GM18868 (cell line): ENCODE data around the gene DGCR6L.
"Not testable (repeated sequence)": the region's sequence is repeated elsewhere in the genome, so short reads cannot be mapped to it uniquely, and the experiment has no call there.

Source experiments
- ATAC-seq: cut with Tn5 transposase; IDR thresholded peaks from one replicate; pipeline ENCODE4 v1.9.1; 2021; ENCODE audit warnings: mild to moderate bottlenecking, moderate library complexity; ENCODE audit not compliant: unreplicated experiment

Gene DGCR6L

GRCh38 chr22:20278726-20279490 is 41.0 kb downstream of the DGCR6L start:
- ATAC-seq: not testable (repeated sequence)

- not testable (repeated sequence) for ATAC-seq
These were observed 41.8 kb downstream of the DGCR6L start for GRCh38 chr22:20277936-20278635.

- no peak for ATAC-seq
These were observed 43.4 kb downstream of the DGCR6L start for GRCh38 chr22:20276468-20276867.

GRCh38 chr22:20275836-20276235 is 44.0 kb downstream of the DGCR6L start:
- ATAC-seq: no peak

GRCh38 chr22:20275325-20275724 is 44.5 kb downstream of the DGCR6L start:
- ATAC-seq: not testable (repeated sequence)

- not testable (repeated sequence) for ATAC-seq
These were observed 45.5 kb downstream of the DGCR6L start for GRCh38 chr22:20274374-20274773.

GRCh38 chr22:20273758-20274181 is 46.1 kb downstream of the DGCR6L start:
- no peak for ATAC-seq

GRCh38 chr22:20272700-20273099 is 47.2 kb downstream of the DGCR6L start:
- ATAC-seq: no peak

GRCh38 chr22:20272174-20272573 is 47.7 kb downstream of the DGCR6L start:
- no peak for ATAC-seq

GRCh38 chr22:20271114-20271994 is 48.5 kb downstream of the DGCR6L start:
- ATAC-seq: no peak

- ATAC-seq: not testable (repeated sequence)
These were observed 49.4 kb downstream of the DGCR6L start for GRCh38 chr22:20270190-20271113.

- not testable (repeated sequence) for ATAC-seq
These were observed 50.2 kb downstream of the DGCR6L start for GRCh38 chr22:20269673-20270072.

GRCh38 chr22:20269201-20269600 is 50.7 kb downstream of the DGCR6L start:
- not testable (repeated sequence) for ATAC-seq

GRCh38 chr22:20268279-20269012 is 51.4 kb downstream of the DGCR6L start, which contains the start of gene RTN4R:
Gene RTN4R (minus strand): TSS chr22:20268318. CDS start chr22:20268092, 226 bp downstream.
- no peak for ATAC-seq

- no peak for ATAC-seq
These were observed 52.2 kb downstream of the DGCR6L start for GRCh38 chr22:20267441-20268278.

- not testable (repeated sequence) for ATAC-seq
These were observed 53.0 kb downstream of the DGCR6L start for GRCh38 chr22:20266667-20267440.

GRCh38 chr22:20265772-20266666 is 53.8 kb downstream of the DGCR6L start:
- not testable (repeated sequence) for ATAC-seq
